HG02885 (cell line): Measurements from ENCODE around the gene PTH2.
"Not testable (repeated sequence)": the region's sequence is repeated elsewhere in the genome, so short reads cannot be mapped to it uniquely, and the experiment has no call there.

Experiments used
- ATAC-seq: cut with Tn5 transposase; IDR thresholded peaks from one replicate; pipeline ENCODE4 v1.9.1; 2021; ENCODE audit warnings: mild to moderate bottlenecking; ENCODE audit not compliant: unreplicated experiment, poor library complexity

Gene PTH2

DNA sequence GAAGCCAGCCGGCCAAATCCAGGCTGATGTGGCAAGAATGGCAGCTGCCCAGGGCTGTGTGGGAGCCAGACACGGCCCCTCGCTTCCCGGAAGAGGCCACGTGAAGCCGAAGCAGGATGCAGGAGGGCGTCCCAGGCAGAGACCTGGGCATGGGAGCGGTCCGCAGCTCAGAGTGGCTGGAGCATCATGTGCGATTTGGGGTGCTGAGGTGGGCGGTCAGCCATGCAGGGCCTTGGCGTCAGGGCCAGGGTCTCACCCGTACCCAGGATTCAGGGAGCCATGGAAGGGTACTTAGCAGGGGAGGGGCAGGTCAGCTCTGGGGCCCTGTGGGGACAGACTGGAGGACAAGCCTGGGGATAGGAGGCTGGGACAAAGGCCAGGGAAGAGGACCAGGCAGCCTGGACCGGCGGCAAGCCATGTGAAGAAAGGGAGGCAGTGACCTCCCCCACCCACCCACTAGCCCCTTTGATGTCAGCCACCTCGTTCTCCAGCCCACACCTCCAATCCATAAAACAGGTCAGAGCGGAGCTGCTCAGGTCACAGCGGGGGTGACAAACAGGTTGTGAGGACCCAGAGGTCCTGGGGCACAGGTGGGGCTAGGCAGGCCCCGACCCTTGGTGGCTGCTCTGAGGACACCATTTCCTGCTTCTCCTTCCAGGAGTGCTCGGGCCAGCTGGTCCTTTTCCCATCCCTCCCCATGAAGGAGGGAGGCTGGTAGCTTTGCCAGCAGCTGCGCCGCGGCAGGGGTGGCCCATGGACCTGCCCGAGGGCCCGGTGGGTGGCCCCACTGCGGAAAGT is 32.9 kb downstream of the PTH2 start:
- no peak for ATAC-seq

DNA sequence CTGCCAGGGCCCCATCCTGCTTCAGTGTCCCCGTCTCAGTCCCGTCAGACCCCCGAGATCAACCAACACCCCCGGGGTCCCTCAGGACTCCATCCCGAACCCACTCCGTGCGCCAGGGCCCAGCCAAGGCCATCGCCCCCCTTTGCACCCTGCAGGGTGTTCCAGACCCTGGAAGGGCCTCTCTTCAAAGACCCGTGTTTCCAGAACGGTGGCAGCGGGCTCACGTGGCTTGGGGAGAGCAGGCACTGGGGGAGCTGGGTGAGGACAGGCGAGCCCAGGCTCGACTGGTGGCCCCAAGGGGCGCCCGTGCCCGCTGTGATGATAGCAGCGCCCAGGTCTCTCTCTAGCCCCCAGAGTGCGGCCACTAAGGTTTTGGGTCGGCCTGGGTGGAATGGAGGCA is 33.8 kb downstream of the PTH2 start:
- no peak for ATAC-seq

DNA sequence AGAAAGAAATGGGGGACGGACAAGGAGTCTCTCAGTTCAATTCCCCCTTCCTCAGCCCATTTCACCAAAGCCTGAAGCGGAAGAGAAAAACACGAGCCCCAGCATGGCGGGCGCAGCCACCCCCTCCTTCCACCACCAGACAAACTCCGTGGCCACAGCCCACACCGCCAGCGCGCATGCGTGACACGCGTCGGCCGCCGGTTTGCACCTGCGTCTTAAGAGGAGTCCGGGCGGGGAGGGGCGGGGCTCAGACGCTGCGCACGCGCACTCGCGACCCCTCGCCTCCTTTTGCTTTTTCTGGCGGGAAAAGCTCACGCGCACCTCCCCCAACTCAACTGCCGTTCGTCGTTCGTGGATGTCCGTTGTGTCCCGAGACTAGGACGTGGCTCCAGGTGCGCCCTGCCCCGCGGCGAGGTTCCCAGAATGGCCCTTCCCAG is 35.3 kb downstream of the PTH2 start, which contains the start of gene KASH5:
Gene KASH5, plus strand, starts transcription at position 314 of the 437 bp plus-strand sequence. CDS start 2,635 bp downstream, outside the sequence.
- no peak for ATAC-seq

DNA sequence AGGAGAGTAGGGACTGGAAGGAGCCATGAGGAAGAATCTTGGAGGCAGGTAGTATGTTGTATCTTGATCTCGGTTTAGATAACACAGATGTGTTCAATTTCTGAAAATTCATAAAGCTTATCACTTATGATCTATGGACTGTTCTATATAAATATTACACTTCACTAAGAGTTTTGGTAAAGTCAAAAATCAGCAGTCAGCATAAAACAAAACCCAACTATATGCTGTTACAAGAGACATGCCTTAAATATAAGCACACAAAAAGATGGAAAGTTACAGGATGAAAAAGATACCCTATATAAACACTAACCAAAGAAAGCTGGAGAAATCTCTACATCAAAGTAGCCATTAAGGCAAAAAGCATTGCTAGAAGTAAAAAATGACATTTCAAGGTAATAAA is 39.6 kb downstream of the PTH2 start:
- no peak for ATAC-seq

DNA sequence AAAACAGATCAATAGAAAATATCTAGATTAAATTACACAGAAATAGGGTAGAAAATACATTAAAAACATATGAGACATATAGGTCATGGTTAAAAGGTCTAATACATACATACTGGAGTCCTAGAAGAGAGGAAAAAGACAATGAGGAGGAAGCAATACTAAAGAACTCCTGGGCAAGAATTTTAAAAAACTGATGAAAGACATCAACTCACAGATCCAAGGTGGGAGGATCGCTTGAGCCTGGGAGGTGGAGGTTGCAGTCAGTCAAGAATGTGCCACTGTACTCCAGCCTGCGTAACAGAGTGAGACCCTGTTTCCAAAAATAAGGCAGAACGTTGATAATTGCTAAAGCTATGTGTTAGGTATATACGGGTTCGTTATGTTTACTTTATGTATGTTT is 40.6 kb downstream of the PTH2 start:
- no peak for ATAC-seq

DNA sequence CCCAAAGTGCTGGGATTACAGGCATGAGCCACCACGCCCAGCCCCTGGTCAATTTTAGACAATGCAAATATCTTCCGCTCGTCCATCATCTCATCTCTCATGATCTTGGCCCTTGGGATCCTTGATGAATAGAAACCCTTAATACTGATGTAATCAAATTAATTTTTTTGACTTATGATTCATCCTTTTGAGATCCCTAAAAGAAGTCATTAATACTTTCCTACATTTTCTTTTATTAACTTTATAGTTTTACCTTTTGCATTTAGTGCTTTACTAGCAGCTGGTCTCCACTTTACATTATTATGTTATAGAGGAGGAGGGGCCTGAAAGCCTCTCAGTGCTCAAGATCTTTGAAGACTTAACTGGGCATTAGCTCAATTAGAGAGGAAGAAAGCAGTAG is 42.9 kb downstream of the PTH2 start:
- ATAC-seq: no peak

DNA sequence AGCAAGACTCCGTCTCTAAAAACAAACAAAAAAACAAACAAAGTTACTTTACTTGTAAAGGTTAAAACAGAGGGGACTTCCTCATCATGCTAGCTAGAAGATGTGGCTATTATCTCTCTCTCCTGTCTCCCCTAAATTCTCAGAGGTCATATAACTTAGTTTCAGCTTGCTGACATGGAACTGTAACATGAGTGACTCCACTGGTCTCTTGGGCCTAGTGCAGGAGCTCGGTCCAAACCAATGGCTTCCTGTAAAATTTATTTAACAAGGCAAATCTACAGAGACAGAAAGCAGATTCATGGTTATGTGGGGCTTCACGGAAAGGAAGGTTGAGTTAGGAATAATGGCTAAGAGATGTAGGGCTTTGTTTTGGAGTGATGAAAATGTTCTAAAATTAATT is 44.7 kb downstream of the PTH2 start:
- ATAC-seq: no peak

DNA sequence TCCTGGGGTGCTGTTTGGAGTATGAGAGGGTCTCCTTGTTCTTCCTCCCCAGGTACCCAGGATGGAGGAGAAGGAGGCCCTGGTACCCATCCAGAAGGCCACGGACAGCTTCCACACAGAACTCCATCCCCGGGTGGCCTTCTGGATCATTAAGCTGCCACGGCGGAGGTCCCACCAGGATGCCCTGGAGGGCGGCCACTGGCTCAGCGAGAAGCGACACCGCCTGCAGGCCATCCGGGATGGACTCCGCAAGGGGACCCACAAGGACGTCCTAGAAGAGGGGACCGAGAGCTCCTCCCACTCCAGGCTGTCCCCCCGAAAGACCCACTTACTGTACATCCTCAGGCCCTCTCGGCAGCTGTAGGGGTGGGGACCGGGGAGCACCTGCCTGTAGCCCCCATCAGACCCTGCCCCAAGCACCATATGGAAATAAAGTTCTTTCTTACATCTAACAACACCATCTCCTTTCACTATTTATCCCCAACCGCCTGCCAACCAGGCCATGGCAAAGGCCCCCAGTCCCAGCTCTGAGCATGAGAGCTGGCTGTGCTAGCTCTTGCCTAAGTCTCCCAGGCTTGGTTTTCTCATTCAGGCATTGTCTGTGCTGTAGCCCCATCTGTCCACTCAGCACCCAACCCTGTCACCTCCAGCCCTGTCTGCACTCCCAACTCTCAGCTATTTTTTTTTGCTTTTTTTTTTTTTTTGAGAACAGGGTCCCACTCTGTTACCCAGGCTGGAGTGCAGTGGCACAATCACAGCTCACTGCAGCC is 48.4 kb downstream of the PTH2 start:
- ATAC-seq: no peak

DNA sequence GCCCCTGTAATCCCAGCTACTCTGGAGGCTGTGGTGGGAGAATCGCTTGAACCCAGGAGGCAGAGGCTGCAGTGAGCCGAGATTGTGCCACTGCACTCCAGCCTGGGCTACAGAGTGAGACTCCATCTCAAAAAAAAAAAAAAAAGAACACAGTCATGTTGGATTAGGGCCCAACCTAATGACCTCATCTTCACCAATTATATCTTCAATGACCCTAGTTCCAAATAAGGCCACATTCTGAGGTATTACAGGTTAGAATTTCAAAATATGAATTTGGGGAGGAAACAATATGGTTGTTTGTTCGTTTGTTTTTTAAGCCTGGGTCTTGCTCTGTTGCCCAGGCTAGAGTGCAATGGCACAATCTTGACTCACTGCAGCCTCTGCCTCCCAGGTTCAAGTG is 50.1 kb downstream of the PTH2 start:
- not testable (repeated sequence) for ATAC-seq
